Epithelial cell of esophagus (primary cell): ENCODE data around the gene MYOF.

ENCODE experiments used
- DNase-seq: peaks from one replicate; pipeline ENCODE4 v3.0.0; 2010; ENCODE audit warnings: low read depth
- H3K4me3 ChIP-seq: 2 replicates; pipeline ENCODE4 v1.5.1; 2011; ENCODE audit warnings: mild to moderate bottlenecking, low read length, control low read depth
- TF ChIP-seq, protein P1 (sequence below): IDR thresholded peaks from 2 replicates; pipeline ENCODE4 v1.5.1; 2011; ENCODE audit warnings: low read depth, mild to moderate bottlenecking, low read length, control low read depth, inconsistent platforms; ENCODE audit not compliant: insufficient read depth; ENCODE audit errors: missing control alignments

Gene MYOF

DNA sequence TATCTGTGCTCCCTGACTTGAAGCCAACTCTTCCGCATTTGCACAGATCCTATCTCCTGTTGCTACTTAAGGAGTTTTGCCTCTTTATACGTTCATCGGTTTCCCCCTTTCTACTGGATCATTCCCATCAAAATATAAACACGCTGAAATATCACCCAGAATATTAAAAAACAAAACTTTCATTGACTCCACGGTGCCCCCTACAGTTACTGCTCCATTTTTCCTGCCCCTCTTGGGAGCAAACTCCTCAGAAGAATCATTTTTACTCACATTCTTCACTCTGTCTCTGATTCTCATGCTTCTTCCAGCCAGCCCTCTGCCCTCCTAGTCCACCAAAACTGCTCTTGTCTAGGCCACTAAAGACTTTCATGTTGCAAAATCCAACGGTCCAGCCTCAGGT, 66.4 kb downstream of the MYOF start:
- TF ChIP-seq, protein P1, sequence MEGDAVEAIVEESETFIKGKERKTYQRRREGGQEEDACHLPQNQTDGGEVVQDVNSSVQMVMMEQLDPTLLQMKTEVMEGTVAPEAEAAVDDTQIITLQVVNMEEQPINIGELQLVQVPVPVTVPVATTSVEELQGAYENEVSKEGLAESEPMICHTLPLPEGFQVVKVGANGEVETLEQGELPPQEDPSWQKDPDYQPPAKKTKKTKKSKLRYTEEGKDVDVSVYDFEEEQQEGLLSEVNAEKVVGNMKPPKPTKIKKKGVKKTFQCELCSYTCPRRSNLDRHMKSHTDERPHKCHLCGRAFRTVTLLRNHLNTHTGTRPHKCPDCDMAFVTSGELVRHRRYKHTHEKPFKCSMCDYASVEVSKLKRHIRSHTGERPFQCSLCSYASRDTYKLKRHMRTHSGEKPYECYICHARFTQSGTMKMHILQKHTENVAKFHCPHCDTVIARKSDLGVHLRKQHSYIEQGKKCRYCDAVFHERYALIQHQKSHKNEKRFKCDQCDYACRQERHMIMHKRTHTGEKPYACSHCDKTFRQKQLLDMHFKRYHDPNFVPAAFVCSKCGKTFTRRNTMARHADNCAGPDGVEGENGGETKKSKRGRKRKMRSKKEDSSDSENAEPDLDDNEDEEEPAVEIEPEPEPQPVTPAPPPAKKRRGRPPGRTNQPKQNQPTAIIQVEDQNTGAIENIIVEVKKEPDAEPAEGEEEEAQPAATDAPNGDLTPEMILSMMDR: no peak

DNA sequence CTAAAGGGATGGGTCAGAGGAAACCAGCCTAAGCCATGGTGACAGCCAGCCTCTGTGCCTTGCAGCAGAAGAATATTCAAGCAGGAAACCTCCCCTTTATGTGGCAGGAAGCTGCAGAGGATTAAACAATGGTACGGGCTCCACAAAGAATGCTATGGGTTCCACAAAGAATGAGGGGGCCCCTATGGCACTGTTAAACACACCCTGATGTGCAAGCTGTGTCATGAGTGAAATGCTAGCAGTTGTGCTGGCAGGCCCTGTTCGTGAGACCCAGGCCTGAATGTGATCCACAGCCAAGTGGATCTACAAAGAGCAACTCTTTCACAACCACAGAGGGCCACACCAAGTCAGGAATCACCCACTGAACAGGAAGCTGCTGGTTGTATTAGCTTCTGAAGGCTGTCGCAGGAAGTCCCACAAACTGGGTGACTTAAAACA, 68.9 kb downstream of the MYOF start:
- H3K4me3 ChIP-seq: no peak overlapping the region
- DNase-seq: peak; percentile 74
- TF ChIP-seq, protein P1: no peak

More for the DNA sequence above, 66.4 kb downstream of the MYOF start:
- no peak overlapping the region for H3K4me3 ChIP-seq
- no peak for DNase-seq

DNA sequence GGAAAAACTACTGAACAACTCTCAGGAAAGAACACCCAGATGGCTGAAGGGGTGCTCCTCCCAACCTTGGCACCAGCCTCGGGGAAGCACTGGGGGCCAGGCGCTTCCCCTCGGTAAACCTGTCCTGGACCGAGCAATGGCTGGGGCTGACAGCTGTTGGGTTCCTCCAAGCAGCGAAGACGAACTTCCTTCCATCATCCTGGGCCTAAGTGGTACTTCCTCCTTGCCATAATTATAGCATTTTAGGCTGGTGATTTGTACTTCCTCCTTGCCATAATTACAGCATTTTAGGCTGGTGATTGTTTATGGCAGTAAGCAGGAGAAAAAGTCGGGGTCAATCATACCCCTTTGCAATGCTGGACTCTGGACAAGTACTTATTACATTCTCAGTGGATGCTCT, 69.3 kb downstream of the MYOF start:
- no peak for DNase-seq
- no peak overlapping the region for H3K4me3 ChIP-seq
- TF ChIP-seq, protein P1: no peak

DNA sequence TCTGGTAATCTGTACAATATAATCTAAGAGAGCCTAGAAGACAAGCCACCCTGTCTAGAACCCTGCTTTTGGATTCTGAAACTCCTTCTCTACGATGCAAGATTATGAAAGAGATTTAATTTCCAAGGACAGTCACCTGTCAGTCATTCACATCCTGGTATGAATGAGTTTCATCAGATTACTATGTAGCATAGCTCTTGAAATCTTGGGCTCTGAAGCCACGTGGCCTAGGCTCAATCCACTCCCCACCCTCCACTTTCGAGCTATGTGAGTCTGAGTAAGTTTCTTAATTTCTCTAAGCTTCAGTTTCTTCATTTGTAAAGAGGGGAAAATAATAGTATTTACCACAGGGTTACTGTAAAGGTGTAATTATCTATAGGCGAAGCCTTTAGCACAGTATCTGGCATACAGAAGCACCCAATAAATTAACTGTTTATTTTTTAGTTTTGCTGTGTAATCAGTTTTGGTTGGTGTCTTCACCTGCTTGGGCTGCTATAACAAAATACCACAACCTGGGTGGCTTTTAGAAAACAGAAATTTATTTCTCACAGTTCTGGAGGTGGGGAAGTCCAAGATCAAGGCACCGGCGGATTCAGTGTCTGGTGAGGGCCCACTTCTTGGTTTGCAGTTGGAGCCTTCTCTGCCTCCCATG, 71.3 kb downstream of the MYOF start:
- DNase-seq: no peak
- TF ChIP-seq, protein P1: no peak
- no peak overlapping the region for H3K4me3 ChIP-seq

DNA sequence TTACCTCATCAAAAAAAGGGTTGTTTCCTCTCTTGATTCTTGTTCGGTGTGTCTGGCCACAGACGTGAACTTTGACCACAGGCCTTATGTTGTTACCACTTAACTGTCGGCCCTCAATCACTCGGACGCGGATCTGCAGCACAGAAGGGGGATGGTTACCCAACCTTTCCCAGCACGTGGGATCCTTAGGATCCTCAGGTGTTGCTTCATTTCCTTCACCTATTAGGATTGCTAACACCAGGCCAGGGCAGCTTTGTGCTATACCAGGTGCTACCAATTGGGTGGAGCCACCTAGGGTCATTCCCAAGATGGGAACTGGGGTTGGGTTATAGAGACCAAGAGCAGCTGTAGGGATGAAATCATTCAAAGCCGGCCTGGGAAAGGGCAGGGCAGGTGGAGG, 73.4 kb downstream of the MYOF start:
- no peak overlapping the region for H3K4me3 ChIP-seq
- no peak for DNase-seq
- TF ChIP-seq, protein P1: no peak

DNA sequence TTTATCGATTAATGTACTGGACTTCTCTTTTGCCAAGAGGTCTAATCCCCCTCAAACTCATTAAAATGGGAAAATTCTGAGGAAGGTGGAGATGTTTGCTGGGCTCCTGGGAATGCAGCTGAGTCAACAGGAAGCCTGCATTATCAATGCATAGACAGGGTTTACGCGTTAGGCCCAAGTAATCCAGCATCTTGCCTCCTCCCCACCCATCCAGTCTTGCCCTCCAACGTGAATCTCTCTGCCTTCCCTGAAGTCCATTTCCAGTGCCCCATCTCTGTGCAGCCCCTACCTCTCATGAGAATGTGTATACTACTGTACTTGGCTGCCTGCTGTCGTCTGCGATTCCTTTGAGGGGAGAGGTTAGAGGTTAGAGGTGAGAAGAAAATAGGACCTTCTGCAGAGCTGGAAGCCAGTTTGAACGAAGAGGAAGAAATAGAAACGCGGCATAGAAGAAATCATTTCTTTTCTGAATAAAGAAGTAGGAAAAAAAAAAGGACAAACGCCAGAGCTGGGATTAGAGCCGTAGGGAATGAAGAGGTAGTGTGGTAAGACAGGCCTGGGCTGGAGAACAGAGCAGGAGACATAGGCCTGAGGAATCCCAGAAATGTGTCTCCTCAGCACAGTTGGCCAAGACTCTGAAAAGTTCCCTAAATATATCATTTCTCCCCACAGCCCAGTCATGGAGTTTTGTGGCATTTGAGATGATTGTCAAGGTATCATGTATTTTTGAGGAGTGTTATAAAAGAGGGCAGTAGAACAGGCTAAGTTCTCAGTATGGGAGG, 75.6 kb downstream of the MYOF start:
- DNase-seq: peak; percentile 77
- H3K4me3 ChIP-seq: no peak overlapping the region
- TF ChIP-seq, protein P1: no peak
